ENCODE data around the gene CLRN1. TPM values are rescaled to one million over a fixed set of nuclear protein-coding genes. Genes with fewer than 3 reads are reported as not detected.

The CLRN1 gene
- total and polyA plus RNA-seq, 9 of the 15 experiments (the other 6 are each of a cell fraction or from before 2014, with no cell fraction given) = not detected

DNA sequence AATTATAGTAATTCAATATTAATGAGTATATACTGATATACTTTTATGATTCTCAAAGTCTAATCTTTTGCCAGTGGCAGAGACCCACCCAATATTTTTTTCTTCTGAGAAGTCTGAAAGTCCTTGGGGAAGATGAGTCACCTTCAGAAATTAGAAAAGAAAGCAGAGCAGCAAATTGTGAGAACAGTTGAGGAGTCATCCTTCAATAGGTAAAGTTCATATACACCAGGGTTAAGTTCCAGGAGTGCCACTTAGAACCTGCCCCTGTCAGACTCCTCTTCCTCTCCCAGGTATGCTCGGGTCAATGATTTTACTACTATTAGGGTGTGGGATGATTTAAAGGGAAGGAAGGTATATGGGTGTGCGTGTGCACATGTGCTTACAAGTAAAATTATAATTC, 7.1 kb downstream of the CLRN1 start (continued):
- TF ChIP-seq, protein P1, sequence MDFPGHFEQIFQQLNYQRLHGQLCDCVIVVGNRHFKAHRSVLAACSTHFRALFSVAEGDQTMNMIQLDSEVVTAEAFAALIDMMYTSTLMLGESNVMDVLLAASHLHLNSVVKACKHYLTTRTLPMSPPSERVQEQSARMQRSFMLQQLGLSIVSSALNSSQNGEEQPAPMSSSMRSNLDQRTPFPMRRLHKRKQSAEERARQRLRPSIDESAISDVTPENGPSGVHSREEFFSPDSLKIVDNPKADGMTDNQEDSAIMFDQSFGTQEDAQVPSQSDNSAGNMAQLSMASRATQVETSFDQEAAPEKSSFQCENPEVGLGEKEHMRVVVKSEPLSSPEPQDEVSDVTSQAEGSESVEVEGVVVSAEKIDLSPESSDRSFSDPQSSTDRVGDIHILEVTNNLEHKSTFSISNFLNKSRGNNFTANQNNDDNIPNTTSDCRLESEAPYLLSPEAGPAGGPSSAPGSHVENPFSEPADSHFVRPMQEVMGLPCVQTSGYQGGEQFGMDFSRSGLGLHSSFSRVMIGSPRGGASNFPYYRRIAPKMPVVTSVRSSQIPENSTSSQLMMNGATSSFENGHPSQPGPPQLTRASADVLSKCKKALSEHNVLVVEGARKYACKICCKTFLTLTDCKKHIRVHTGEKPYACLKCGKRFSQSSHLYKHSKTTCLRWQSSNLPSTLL (IDR thresholded peaks at IDR 0.05) = no peak
- TF ChIP-seq, protein P2, sequence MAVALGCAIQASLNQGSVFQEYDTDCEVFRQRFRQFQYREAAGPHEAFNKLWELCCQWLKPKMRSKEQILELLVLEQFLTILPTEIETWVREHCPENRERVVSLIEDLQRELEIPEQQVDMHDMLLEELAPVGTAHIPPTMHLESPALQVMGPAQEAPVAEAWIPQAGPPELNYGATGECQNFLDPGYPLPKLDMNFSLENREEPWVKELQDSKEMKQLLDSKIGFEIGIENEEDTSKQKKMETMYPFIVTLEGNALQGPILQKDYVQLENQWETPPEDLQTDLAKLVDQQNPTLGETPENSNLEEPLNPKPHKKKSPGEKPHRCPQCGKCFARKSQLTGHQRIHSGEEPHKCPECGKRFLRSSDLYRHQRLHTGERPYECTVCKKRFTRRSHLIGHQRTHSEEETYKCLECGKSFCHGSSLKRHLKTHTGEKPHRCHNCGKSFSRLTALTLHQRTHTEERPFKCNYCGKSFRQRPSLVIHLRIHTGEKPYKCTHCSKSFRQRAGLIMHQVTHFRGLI (CRISPR knock-in tag; IDR thresholded peaks at IDR 0.05) = no peak
- TF ChIP-seq, protein P3, sequence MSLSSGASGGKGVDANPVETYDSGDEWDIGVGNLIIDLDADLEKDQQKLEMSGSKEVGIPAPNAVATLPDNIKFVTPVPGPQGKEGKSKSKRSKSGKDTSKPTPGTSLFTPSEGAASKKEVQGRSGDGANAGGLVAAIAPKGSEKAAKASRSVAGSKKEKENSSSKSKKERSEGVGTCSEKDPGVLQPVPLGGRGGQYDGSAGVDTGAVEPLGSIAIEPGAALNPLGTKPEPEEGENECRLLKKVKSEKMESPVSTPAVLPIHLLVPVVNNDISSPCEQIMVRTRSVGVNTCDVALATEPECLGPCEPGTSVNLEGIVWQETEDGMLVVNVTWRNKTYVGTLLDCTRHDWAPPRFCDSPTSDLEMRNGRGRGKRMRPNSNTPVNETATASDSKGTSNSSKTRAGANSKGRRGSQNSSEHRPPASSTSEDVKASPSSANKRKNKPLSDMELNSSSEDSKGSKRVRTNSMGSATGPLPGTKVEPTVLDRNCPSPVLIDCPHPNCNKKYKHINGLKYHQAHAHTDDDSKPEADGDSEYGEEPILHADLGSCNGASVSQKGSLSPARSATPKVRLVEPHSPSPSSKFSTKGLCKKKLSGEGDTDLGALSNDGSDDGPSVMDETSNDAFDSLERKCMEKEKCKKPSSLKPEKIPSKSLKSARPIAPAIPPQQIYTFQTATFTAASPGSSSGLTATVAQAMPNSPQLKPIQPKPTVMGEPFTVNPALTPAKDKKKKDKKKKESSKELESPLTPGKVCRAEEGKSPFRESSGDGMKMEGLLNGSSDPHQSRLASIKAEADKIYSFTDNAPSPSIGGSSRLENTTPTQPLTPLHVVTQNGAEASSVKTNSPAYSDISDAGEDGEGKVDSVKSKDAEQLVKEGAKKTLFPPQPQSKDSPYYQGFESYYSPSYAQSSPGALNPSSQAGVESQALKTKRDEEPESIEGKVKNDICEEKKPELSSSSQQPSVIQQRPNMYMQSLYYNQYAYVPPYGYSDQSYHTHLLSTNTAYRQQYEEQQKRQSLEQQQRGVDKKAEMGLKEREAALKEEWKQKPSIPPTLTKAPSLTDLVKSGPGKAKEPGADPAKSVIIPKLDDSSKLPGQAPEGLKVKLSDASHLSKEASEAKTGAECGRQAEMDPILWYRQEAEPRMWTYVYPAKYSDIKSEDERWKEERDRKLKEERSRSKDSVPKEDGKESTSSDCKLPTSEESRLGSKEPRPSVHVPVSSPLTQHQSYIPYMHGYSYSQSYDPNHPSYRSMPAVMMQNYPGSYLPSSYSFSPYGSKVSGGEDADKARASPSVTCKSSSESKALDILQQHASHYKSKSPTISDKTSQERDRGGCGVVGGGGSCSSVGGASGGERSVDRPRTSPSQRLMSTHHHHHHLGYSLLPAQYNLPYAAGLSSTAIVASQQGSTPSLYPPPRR (CRISPR knock-in tag; IDR thresholded peaks at IDR 0.05; ENCODE audit: borderline replicate concordance) = no peak
- TF ChIP-seq DACH1 (IDR thresholded peaks at IDR 0.05; ENCODE audit: partially characterized antibody) (no peak), FOS (IDR thresholded peaks at IDR 0.05; ENCODE audit: extremely low read depth, insufficient read length) (no peak), PHB2 (IDR thresholded peaks at IDR 0.05; ENCODE audit: low read depth) (no peak), HMG20B (CRISPR knock-in tag; IDR thresholded peaks at IDR 0.05) (no peak), ZBTB8A (IDR thresholded peaks at IDR 0.05; ENCODE audit: partially characterized antibody) (no peak), ZZZ3 (IDR thresholded peaks at IDR 0.05) (no peak), EGR1 (conservative IDR thresholded peaks at IDR 0.05) (no peak), ASH1L (IDR thresholded peaks at IDR 0.05; ENCODE audit: borderline replicate concordance, low read depth, partially characterized antibody) (no peak)

Data from K562 (cell line).